GM21576 (cell line): ENCODE results near the gene FGF14.

Experiments used
- ATAC-seq: cut with Tn5 transposase; IDR thresholded peaks from one replicate; pipeline ENCODE4 v1.9.1; 2021; ENCODE audit warnings: mild to moderate bottlenecking, moderate library complexity; ENCODE audit not compliant: unreplicated experiment

Gene FGF14

DNA sequence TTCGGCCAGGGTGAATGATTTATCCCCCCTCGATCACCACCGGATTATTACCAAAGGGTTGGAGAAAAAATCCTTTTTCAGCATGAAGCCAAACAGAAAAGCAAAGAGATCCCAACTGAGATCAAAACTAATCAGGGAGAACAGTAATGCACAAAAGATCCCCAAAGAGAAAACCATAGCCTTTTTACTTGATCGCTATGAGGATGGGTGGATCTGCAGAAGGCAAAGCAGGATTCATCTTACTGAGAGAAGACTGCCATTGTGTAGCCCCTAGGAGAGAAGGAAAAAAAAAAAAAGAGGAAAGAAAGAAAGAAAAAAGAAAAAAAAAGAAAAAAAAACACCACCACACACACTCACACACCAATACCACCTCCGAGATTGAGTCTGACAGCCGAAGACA is at the start of gene FGF14:
Gene FGF14, minus strand, starts transcription at position 283 of the 400 bp plus-strand sequence.
- no peak for ATAC-seq

DNA sequence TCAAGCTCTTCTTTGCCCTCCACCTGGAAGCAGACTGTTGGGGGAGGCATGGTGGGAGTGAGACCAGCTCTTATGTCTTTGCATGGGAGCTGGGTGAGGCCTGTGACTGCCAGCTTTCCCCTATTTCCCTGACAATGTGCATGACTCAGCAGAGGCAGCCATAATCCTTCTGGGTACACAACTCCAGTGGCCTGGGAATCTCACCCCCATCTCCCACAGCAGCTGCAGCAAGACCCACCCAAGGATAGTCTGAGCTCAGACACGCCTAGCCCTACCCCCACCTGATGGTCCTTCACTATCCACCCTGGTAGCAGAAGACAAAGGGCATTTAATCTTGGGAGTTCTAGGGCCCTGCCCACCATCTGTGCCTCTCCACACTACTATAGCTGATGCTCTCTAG is 41.4 kb upstream of the FGF14 start:
- no peak for ATAC-seq

DNA sequence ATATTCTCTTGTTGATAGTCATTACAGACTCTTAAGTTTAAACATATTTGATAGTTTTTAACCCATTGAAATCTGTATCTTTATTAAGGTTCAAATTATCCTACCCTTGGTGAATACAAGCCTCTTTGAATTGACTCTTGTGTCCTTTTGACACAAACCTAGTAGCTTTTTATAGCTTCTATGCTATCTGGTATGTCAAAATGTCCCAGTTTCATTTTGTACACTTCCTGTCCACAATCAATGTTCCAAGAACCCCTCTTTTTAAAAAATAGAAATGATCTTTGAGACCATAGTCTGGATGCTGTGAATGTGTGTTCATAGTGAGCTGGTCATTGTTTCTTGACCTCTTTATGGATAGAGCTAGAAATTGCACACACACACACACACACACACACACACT is 39.2 kb upstream of the FGF14 start:
- peak; percentile 34 for ATAC-seq

DNA sequence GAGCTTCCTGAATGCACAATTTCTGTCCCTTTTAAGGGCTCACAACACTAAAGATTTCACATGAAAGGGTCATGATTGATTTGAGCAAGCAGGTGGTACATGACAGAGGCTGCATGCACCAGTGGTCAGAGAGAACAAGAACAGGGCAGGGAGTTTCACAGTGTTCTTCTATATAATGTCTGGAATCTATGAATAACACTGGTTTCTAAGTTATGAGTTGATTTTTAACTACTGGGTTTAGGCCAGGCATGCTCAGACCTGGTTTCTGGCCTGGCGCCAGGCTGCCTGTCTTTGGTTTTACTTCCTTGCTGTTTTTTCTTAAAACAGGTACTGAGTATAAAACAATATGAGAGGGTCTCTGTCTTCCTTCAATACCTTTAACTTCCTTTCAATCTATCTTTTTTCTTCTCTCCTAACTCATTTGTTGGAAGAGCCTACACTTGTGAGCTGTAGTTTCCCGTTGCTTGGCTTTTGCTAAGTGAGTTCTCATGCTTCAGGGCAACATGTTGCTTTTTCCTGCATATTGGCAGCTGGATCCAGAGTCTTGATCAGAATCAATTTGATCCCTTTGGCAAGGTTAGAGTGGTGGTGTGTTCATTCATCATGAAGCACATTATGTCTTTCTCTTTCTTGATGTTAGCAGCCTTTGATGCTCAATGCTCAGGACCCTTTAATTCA is 38.5 kb upstream of the FGF14 start:
- peak; percentile 44 for ATAC-seq

DNA sequence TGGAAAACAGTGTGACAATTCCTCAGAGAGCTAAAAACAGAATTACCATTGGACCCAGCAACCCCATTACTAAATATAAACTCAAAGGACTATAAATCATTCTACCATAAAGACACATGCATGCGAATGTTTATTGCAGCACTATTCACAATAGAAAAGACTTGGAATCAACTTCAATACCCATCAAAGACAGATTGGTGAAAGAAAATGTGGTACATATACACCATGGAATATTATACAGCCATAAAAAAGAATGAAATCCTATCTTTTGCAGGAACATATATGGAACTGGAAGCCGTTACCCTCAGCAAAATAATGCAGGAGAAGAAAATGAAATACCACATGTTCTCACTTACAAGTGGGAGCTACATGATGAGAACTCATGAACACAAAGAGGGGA is 20.8 kb upstream of the FGF14 start:
- no peak for ATAC-seq

DNA sequence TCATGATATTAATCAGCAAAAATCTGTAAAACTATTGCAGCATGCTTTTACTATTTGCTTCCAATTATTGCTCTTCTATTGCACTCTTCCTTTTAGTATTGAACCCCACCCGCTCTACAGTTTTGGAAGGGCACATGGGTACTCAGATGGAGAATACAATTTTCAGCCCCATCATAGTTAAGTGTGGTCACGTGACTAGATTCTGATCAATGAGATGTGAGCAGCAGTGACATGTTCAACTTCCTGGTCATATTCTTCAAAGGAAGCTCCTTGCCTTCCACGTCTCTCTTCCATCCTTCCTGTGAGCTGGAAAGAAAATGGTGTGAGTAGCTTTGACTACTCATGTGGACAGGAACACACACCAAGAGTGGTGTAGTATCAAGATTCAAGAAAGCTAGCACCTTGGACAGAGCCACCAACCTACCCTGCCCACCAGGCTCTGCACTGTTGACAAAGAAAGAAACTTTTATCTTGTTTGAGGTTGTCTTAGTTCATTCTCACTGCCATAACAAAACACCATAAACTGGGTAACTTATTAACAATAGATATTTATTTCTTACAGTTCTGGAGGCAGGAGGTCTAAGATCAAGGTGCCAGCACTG is 3.8 kb upstream of the FGF14 start:
- ATAC-seq = no peak

DNA sequence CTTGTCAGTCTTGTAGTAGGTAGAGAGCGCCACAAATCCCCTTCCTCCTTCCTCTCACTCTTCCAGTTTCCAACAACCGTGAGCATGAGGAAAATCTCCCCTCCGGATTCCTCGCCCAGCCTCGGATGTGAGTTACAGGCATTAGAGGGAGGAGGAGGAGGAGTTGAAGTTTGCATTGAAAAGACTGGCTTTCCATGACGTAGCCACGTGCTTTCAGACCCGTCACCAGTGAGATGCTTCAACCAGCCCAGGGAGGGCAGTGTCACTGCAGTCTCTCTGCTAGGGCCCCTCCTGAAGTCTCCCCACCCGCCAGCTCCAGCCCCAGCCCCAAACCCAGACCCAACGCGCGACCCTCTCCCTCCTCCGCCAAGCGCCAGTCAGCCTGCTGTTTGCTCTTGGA is 442 bp upstream of the FGF14 start:
- ATAC-seq = no peak

DNA sequence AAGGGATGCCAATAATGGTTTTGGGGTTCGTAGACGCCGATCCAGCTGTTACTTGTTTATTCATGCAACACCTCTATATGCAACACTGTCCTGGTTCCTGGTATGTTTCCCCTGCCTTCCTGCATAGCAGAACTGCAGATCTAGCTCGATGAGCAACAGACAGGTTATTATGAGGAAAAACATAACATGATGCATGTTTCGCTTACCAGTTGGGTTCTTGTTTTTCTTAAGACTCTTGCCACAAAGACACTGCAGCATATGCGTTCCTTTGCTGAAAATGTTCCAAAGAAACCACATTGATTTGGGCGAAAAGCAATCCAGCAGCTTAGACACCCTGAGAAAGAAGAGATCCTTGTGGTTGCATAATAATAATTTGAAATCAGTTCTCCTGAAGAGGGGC is 583 bp downstream of the FGF14 start:
- ATAC-seq = no peak

DNA sequence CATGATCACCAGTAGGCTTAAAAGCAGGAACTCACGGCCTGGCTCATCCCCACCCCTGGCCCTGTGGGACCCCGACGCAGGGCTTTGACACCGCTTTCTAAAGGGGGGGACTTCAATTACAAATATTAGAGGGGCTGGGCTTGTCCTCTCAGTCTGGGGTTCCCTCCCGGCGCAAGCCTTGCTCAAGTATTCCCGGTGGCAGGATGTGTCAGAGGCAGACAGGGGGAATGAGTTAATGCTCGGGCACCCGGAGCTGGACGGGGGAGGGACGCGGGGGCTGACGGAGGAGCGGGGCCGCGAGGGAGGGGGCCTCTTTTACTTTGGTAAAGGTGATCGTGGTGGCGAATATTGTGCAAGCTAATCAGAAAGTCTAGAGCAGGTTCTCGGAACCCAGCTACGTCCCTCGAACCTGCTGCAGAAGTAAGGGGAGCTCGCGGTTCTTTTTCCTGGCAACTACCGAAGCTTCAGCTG is 1.1 kb downstream of the FGF14 start:
- ATAC-seq = no peak

DNA sequence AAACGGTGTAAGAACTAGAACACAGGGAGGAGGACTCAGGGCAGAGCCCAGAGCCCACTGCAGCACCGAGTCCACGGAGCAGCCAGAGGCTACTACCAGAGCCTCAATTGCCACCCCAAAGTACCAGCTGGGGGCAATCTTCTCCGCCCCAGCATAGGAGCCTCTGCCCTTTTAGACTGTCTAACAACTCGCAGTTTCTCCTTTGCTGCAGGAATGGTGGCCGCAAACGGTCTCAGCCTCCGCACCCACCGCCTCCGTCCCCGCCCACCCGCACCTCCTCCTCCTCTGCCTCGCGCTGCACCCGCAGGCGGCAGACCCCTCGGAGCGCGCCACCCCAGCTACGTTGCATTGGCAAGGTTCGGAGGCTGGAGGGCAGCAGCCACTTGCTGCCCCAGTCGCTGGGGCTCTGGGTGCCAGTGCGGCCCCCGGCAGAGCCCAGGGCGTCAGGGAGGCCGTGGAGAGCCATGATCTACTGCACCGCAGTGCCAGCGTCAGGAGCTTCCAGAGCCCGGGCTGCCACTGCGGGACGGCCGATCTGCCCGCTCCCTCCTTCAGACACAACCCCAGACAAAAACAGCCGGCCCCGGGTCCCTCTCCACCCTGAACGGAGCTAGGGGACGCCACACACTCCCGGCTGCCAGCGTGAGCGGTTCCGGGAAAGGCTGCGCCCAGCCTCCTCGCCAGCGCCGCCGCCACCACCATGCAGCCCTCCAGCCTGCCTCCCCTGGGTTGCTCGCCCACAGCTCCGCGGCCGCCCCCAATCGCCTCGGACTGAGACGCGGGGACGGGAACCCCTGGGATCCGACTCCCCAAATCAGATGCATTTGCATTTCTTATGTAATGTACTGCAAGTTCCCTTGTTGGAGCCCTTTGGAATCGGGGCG is 1.8 kb downstream of the FGF14 start:
- peak; percentile 43 for ATAC-seq

DNA sequence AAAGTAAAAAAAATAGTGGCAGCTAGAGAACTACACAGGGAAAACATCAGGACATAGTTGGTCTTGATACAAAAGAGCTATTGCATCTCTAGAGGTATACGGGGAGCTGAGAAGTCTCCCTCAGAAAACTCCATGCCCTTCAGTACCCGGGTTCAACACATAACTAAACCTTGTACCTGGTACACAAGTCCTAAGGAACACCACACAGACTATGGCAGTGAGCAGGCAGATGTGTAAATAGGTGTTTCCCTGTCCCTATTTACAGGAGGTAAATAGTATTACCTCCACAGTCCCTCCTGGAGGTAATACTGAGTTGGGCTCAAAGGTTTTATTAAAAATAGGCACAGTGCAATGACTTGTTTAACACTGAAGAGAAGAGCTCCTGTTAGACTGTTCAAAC is 5.9 kb downstream of the FGF14 start:
- ATAC-seq = no peak

DNA sequence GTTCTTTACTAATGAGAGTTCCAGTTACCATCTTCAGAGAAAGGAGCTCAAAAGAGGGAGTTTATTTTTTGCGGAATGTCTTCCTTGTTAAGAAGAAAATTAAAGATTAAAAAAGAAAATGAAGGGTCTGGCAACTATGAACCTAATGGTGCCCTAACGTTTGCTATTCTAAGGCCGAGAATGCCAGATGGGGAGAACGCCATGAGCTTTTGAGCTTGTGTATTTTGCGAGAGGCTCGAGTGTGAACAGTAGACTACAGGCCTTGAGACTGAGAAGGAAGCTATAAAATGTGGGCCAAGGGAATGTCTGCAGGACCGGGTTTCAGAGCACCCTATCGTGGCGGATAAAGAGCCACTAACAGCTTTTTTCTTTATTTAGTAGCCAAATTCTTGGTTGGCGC is 6.7 kb downstream of the FGF14 start:
- no peak for ATAC-seq

DNA sequence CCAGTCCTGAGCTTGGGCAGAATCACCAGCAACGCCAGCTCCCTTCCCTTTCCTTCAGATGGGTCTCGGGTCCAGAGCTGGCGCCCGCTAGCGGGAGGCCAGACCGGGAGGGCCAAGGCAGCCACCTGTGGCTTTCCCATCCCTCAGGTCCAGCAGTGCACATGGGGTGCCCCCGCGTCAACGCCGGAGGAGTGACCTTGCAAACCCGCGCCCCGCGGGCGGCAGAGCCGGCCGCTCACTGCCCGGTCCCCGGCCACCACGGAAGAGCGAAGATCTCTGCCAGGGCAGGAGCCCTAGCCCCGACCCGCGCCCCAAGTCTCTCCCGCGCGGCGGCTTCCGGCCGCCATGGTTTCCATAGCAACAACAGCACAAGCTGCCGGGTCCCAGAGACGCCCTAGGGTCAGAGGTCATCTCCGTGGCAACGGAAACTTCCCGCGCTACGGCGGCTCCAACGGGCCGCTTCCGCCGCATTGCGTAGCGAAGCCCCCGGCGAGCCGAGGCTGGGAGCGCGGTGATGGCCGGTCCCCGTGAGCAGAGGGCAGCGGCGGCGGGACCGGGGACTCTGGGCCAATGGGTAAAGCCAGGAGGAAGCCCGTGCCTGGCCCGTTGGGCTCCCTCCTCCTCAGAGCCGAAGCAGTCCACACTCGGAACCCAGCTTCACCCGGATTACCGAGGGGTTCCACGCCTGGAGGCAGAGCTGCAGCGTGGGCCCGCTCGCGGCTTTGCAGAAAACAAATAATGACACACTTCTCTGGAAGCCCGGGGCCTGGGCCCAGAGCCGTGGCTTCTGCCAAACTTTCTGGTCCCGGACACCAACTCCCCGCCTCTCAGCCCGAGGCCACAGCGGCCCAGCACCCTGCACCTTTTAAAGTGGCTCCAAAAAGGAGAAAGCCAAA is 7.4 kb downstream of the FGF14 start:
- ATAC-seq = peak; percentile 96

DNA sequence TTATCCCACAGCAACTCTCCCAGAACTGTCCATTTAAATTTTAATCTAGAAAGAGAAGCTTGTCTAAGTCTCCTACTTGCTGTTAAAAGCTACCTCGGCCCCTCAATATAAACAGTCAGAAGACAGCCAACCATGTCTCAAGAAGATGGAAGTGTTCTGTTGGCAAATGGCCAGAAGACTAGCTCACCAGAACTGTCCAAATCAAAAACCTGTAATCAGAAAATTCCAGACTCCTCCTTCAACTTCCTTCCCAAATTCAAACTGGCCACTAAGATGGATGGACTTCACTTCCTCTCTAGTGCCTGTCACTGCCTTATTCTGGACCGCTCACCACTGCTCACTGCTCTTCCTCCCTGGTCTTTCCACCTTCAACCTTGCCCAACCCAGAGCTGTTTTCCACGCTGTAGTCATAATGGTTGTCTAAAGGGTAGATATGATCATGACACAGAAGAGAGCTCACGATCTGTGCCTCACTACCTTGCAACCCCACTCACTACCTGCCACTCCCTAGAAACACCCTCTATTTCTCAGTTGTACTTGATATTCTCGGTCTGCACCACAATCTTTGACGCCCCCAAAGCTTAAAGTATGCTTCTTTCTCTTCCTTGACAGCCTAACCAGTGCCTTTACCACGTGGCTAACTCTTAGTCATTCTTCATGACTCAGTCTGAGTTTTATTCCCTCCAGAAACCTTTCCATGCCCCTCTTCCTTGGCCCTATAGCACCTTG is 9.2 kb downstream of the FGF14 start:
- ATAC-seq = no peak

DNA sequence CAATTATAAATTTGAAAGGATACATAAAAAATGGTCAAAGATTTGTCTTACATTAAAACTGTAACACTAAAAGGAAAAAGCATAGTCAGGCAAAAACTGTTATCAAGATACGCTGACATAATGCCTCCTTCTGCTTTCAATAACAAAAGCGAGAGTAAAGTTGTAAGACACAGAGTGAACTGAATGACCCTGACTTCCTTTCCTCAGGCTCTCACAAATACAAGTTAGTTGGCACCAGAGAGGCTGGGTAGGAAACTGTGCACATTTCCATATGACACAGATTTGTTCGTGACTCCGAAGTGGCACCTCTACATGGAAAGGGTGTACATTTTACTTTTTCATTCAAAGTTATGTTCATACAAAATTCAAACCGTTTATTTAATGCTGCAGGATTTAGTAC is 15.4 kb downstream of the FGF14 start:
- no peak for ATAC-seq

DNA sequence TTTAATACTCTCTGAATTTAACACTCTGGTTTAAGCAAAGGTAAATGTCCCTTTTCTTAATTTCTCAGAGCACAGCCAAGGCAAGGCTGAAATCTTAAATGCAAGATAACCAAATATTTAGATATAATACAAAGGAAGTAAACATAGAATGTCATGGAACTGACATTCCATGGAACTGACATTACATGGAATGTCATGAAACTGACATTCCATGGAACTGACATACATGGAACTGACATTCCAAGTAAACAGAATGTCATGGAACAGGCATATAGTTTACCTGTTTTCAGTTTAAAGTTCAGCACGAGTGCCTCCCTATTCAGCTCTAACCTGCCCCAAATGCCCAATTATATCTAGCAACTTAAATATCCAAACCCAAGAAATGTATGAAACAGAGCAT is 21.8 kb downstream of the FGF14 start:
- no peak for ATAC-seq

DNA sequence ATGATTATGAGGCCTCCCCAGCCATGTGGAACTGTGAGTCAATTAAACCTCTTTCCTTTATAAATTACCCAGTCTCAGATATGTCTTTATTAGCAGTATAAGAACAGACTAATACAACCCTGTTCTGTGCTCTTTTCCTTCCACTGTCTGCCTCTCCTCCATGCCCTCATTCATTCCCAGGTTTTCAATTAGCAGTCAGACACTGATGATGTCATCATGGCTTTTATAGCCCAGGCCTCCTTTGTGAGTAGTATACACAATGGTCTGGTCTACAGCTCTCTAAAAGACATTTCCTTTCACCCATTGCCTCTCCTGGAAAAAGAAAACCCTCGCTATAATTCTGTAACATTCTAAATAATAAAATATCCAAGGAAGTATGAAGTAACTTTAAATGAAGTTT is 25.5 kb downstream of the FGF14 start:
- no peak for ATAC-seq

DNA sequence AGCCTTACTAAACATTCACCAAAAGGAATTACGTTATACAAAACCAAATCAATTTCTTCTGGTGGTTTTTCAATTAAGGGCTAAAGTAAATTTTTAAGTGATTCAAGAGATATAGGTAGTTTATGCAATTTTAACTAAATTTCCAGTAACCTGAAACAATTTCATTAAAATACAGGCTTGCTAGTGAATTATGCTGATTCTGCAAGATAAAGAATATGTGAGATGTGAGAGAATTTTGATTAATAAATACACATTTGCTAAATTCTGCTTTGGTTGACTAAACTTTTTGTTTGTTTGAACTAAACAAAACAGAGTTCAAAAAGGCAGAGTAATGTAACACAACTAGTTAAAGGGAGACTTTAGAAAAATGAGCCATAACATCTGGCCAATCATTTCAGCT is 27.1 kb downstream of the FGF14 start:
- no peak for ATAC-seq

DNA sequence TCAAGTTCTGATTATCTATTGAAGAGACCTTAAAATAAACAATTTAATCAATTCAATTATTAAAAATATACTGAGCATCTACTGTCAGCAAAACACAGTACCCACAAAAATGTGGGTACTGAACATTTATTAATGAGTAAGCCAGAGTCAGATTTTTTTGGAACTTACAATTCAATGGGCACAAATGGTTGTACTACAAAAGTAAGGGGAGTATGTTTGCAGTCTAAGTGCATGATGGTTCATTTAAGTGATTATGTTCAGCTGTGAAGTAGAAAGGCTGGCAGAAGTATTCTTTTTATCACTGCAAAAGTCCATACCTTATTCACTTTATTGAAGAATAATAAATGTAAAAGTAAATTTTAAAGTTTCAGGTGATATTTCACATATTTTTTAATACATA is 27.6 kb downstream of the FGF14 start:
- ATAC-seq = no peak

DNA sequence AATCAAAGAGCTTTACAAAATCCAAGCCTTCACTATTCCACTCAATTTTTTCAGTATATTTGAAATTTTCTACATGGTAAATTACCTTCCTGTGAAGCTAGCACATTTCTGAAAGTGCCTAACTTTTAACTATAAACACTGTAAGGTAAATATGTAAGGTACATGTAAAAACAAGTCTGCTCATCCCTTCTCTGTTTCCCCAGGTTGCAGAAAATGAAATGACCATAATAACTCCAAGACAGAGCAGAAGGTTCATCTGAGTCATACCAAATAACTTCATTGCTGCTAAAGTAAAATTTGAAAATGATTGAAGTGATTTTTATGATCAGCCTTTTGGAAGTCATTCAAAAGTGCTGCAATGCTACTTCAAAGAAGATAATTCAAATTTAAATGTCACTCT is 28.6 kb downstream of the FGF14 start:
- ATAC-seq = no peak
